HG02588 (cell line): Measurements from ENCODE around the gene RPS5.
"Not testable (repeated sequence)": the region's sequence is repeated elsewhere in the genome, so short reads cannot be mapped to it uniquely, and the experiment has no call there.

Experiments
- ATAC-seq: cut with Tn5 transposase; IDR thresholded peaks from one replicate; pipeline ENCODE4 v1.9.1; 2021; ENCODE audit warnings: mild to moderate bottlenecking, moderate library complexity; ENCODE audit not compliant: unreplicated experiment

The RPS5 gene

DNA sequence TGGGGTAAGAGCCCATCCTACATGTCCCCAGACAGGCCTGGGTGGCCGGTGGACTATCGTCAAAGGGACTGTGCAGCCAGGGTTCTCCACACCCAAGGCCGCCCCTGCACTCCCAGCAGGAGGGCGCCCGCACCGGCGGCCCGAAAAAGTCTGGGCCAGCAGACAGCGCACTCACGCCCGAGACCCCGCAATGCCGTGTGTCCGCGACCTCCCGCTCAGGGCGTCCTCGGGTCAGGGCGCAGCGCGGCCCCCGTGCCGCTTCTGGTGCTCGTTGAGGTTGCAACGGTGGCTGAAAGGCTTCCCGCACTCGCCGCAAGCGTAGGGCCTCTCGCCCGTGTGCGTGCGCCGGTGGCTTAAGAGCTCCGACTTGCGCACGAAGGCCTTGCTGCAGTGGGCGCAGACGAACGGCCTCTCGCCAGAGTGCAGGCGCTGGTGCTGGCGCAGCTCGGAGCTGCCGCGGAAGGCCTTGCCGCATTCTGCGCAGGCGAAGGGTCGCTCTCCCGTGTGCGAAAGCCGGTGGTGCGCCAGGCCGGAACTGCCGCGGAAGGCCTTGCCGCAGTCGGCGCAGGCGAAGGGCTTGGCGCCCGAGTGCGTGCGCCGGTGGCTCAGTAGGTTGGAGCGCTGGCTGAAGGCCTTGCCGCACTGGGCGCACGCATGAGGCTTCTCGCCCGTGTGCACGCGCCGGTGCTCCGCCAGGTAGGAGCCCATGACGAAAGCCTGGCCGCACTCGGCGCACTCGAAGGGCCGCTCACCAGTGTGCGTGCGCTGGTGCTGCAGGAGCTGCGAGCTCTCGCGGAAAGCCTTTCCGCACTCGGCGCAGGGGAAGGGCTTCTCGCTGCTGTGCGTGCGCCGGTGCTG, 30.9 kb upstream of the RPS5 start:
- no peak for ATAC-seq

DNA sequence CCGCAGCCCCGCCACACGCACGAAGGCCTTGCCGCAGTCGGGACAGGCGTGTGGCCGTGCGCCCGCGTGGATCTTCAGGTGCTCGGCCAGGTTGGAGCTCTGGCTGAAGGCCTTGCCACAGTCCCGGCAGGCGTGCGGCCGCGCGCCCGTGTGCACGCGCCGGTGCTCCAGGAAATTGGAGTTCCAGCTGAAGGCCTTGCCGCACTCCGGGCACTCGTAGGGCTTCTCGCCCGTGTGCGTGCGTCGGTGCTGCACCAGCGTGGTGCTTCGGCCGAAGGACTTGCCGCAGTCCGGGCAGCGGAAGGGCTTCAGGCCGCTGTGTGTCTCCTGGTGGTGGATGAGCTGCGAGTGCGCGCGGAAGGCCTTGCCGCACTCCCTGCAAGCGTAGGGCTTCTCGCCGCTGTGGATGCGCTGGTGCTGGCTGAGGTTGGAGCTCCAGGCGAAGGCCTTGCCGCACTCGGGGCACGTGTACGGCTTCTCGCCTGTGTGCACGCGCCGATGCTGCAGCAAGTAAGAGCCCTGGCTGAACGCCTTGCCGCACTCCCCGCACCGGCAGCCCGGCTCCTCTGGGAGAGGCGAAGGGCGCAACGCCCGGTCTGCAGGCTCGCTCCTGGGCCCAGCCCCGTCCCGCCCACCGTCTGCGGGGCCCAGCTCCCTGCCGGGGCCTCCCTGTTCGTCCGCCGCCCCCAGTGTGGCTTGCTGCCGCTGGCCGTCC, 30.1 kb upstream of the RPS5 start:
- no peak for ATAC-seq

DNA sequence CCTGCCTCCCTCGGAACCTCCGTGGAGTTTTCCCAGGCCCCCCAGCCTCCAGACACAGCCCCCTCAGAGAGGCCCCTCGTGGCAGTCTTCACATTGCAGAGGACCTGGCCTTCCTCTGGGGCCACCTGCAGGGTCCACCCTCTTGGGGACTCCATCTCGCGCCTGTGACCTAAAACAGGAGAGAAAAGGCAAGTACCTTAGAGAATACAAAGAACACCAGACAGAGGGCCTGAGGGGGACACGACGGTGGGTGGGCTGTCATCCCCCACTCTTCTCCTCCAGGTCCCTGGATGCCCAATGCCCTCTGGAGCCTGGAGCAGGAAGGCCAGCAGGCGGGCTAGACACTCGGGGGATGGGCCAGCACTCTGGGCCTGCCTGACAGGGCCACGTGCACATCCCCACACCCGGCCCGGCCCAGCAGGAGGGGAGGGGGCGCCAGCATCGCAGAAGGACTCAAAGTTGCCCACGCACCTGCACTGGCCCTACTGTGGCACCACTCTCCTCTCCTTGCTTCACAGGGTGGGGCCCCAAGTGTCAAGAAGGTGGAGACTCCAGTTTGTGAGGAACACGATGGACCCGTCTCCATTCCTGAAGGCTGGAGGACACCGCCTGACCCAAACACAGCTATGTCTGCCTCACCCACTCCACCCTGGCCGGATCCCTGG, 29.5 kb upstream of the RPS5 start:
- ATAC-seq: no peak

DNA sequence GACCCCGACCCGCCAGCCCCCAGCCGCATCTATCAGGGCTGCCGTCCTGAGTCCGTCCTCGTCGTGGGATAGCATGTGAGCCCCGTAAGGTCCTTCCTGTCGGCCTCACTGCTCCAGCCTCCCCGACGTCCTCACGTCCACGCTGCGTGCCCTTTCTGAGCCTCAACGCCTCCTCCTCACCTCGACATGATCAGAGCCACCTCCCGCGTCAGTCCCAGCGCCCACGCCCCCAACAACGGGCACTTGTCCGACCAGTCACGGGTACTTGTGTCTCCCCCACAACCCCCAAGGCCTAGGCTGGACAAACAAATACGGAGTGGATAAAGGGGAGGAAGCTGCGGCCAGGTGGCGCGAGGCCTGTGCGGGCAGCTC, 25.2 kb upstream of the RPS5 start:
- ATAC-seq: peak; percentile 2

- ATAC-seq: peak; percentile 85
Measured at GRCh38 chr19:58362272-58362994, 24.6 kb upstream of the RPS5 start, which contains the start of gene ZNF497. Gene ZNF497 (minus strand): TSS chr19:58362751. CDS start chr19:58357635, 5,116 bp downstream.

GRCh38 chr19:58364146-58364545, 22.9 kb upstream of the RPS5 start:
- no peak for ATAC-seq

DNA sequence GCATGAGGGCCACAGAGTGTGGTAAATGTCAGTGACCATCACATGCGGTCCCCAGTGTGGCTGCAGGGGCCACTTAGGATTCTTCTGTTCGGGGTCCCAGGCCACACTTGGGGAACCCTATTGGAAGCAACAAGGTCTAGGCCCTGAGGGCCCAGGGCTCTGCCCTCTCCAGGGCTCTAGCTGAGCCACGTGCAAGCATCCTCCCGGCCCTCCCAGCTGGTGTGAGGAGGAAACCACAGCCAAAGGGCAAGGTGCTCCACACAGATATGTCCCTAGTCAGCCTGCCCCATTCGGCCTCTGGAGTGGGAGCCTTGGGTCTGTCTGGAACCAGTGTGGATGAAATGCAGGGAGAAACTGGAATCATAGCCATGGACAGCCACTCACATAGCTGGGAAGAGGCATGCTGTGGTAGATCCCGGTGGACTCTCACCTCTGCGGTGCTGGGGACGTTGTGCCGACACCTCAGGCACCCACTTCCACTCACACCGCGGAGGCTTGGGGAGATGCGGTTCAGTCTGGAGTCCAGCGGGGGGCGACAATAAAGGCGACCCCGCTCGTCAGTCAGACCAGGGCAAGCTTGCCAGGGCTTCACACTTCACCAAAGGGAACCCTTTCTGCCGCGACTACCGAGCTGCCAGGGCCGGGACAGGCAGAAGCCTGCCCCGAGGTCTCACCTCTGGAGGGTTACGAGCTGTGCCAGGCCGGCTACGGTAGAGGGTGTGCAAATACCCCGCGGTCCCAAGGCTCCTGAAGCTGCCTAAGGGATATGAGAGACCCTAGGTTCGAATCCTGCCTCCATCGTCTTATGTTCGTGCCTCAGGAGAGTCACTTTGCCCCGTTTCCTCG, 20.3 kb upstream of the RPS5 start:
- no peak for ATAC-seq

DNA sequence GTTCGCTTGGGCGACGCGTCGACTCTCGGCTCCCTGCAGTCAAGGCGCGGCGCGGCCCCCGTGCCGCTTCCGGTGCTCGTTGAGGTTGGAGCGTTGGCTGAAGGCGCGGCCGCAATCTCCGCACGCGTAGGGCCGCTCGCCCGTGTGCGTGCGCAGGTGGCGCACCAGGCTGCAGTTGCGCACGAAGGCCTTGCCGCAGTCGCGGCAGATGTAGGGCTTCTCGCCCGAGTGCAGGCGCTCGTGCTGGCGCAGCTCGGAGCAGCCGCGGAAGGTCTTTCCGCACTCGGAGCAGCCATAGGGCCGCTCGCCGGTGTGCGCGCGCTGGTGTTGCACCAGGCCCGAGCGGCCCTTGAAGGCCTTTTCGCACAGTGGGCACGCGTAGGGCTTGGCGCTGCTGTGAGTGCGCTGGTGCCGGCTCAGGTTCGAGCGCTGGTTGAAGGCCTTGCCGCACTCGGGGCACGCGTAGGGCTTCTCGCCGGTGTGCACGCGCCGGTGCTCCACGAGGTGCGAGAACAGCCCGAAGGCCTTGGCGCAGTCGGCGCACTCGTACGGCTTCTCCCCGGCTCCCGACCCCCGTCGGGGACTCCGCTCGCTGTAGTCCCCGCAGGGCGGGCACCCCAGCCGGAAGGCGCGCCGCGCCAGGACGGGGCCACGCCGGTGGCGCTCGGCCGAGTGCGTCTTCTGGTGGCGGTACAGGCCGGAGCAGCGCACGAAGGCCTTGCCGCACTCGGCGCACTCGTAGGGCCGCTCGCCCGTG, 19.2 kb upstream of the RPS5 start:
- no peak for ATAC-seq

- ATAC-seq: no peak
Measured at GRCh38 chr19:58368561-58369360, 18.3 kb upstream of the RPS5 start.

DNA sequence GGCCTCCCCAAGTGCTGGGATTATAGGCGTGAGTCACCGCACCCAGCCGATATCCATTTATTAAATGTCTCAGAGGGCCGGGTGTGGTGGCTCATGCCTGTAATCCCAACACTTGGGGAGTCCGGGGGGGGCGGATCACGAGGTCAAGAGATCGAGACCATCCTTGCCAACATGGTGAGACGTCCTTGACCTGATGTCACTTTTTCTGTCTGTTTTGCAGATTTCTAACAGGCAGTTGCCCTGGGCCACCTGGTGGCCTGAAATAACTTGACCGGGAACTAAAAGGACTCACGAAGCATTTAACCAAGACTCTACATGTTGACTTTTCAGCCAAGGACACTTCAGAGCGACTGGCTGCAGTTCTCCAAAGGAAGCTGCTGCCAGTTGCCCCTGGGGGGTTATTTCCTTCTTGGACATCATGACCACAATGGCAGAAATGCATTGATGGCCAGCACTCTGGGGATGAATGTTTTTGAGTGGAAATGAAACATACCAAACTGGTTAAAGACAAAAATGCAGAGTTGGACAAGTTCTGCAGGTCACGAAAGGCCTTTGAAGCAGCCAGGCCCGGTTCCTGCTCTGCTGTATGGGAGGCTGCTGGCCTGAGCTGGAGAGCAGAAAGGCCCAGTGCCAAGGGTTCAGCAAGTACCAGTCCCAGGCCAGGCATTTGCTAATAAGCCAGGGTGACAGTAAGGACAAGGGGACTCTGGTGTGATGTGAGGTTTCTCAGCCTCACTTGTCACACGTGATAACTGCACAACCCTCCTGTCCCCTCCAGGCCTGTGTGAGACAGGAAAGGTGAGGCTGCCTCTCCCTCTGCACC, 14.5 kb upstream of the RPS5 start:
- no peak for ATAC-seq

DNA sequence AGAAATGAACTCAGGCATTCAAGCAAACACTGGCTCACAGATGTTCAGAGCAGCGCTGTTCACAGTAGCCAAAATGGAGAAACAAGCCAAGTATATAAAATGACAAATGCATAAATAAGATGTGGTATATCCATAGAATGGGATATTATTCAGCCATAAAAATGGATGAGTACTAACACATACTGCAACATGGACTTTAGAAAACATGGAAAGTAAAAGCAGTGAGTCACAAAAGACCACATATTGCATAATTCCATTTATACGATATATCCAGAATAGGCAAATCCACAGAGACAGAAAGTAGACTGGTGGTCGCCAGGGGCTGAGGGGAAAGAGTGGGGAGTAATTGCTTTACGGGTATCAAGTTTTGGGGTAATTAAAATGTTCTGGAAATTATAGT, 12.9 kb upstream of the RPS5 start:
- ATAC-seq: no peak

DNA sequence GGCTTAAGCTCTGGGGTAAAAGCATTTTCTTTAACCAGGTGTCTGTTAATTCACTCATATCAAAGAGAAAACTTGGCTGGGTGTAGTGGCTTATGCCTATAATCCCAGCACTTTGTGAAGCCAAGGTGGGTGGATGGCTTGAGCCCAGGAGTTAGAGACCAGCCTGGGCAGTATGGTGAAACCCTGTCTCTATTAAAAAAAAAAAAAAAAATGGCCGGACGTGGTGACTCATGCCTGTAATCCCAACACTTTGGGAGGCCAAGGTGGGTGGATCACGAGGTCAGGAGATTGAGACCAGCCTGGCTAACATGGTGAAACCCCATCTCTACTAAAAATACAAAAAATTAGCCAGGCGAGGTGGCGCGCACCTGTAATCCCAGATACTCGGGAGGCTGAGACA, 10.3 kb upstream of the RPS5 start:
- ATAC-seq: not testable (repeated sequence)

DNA sequence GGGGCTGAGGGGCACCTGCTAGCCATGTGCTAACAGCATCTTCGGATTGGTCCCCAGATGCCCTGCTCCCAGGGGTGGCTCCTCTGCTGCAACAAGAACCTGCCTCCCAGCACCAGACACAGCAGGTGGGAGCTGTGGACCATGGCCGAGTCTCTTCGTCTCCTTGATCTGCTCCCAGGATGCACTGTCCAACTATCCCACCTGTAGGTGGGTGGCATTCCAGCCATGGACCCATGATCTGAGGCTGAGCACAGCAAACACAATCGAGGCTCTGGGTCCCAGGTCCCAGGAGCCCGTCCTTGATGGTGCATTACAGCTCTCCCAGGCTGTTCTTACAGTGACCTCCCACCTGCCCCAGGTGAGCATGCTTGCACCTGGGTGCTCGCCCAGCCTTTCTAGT, 7.8 kb upstream of the RPS5 start:
- ATAC-seq: no peak

DNA sequence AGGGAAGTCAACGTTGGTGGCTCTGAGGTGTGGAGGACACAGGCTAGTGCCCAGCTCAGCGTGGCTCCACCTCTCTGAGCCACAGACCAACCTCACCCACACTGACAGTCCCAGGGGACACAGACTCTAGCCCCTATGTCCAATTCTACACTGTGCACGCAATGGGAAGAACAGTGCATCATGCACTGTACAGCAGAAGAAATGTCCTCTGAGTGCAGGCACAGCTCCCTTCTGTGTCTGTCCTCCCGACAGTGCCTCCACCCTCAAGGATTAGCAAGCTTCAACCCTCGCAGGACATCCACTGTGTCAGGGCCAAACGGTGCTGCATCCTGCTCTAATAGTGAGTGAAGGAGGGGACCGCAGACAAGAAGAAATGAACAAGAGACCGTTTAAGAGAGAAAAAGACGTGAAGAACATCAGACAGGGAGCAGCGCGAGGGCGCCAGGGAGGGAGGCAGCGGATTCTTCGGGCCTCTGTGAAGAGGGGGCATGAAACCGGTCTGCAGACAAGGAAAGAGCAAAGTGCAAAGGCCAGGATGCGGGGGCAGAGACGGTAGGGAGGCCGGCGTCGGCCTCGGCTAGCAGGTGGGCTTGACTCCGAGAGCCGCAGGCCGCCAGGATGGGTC, 6.9 kb upstream of the RPS5 start:
- no peak for ATAC-seq

DNA sequence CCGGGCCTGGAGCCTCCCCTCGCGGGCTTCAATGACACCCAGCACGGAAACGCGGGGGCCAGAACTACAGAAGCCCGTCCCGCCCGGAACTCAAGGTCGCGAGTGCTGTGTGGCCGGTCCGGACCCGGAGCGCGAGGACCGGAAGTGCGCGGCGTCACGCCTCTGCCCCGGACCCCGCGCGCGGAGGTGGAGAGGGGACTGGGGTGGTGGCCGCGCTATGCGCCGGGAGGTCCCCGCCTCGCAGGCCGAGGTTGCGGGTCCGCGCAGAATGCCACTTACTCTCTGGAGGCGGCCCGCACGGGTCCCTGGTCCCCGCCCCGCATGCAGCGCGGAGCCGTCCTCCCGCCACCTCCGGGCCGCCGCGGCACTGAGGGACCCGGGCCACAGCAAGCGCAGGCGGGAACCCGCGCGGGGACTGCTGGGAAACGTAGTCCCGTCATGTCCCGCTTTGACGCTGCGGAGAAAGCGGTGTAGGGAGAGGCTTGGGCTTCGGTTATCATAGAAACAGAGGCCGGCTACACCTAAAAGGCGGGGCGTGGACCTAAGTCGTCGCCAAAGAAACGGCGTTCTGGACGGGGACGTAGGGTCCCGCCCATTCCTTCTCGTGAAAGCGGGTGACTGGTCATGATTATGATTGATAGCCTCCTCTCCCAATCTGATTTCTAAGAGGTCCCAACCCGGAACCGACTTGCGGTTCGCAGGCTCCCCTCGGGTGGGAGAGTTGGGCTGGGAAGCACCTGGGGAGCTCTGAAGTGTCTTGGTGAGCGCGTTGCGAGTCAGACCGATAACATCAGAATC, 6.2 kb upstream of the RPS5 start, which contains the start of gene ZNF837:
ZNF837 (minus strand) TSS at position 369 of the 798 bp plus-strand sequence. CDS start 11,698 bp downstream, outside the sequence.
- ATAC-seq: peak; percentile 77

DNA sequence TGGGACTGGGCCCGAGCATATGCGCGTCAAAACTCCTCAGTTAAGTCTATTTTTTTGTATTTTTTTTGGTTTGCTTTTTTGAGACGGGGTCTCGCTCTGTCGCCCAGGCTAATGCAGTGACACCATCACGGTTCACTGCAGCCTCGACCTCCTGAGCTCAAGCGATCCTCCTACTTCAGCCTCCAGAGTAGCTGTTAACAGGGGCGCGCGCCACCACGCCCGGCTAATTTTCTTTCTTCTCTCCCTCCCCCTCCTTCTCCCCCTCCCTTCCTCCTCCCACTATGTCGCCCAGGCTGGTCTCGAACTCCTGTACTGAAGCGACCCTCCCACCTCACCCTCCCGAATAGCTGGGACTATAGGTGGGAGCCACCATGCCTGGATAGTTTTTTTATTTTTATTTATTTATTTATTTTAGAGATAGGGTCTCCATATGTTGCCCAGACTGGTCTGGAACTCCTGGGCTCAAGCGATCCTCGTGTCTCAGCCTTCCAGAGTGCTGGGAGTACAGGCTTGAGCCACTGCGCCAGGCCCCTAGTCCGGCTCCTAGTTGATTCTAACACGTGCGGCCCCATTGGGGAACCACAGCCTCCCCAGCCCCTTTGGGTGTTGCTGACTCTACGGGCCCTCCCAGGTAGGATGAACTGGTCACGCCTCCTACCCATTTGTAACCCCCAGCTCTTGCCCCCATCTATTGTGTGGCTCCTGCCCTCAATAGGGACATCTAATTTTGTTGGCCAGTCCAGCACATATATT, 5.4 kb upstream of the RPS5 start:
- no peak for ATAC-seq
